PC-9 (cell line): Measurements from ENCODE around the gene NIPAL3.

ENCODE experiments used
- CTCF ChIP-seq: fragments of 200-600 bp; sonication (generic); conservative IDR thresholded peaks from 2 replicates; pipeline ENCODE4 v1.6.1; 2017; ENCODE audit warnings: mixed run types, antibody characterized with exemption, mild to moderate bottlenecking, moderate library complexity
- EZH2 ChIP-seq: fragments of 200-600 bp; sonication (generic); IDR thresholded peaks from 2 replicates; pipeline ENCODE4 v1.8.0; 2017; ENCODE audit warnings: antibody characterized with exemption, low read depth

GRCh38 chr1:24463776-24464735 lies 48.5 kb downstream of the NIPAL3 start:
- TF ChIP-seq CTCF (no peak), EZH2 (no peak)
